Stomach (tissue), 9 donors: Measurements from ENCODE around the gene ALG14. TPM values are rescaled to one million over a fixed set of nuclear protein-coding genes. Genes with fewer than 3 reads are reported as not detected.
"Not testable (repeated sequence)": the region's sequence is repeated elsewhere in the genome, so short reads cannot be mapped to it uniquely, and the experiment has no call there.

Experiments used
- DNase-seq, 2 donors: peaks; one replicate each; pipeline versions ENCODE4 v3.0.0 to v3.0.0-alpha.2; 2013 to 2019
- H3K27ac ChIP-seq, 5 donors: fragments of 200-600 bp in 4 of 5; sonication (generic) in 4 of 5; one replicate each; pipeline ENCODE4 v1.5.1; 2013 to 2019; ENCODE audit warnings: mild to moderate bottlenecking in 1 of 5, moderate library complexity in 1 of 5
- H3K27me3 ChIP-seq, 3 donors: fragments of 200-600 bp; sonication (generic); one replicate each; pipeline ENCODE4 v1.5.1; 2017 to 2019; ENCODE audit warnings: mixed run types in 1 of 3
- H3K36me3 ChIP-seq, 4 donors: fragments of 200-600 bp; sonication (generic); 1 replicate in 3 of 4; 2 replicates in 1 of 4; pipeline ENCODE4 v1.5.1; 2016 to 2019
- H3K4me1 ChIP-seq, 4 donors: fragments of 200-600 bp; sonication (generic); one replicate each; pipeline ENCODE4 v1.5.1; 2016 to 2019
- H3K4me3 ChIP-seq, 4 donors: fragments of 200-600 bp; sonication (generic) in 3 of 4; one replicate each; pipeline ENCODE4 v1.5.1; 2016 to 2019; ENCODE audit warnings: mild to moderate bottlenecking in 1 of 4
- H3K9me3 ChIP-seq, 4 donors: fragments of 200-600 bp; sonication (generic); one replicate each; pipeline ENCODE4 v1.5.1; 2016 to 2019
- EP300 ChIP-seq: sonication (generic); formaldehyde crosslinking; IDR thresholded peaks from one replicate; pipeline ENCODE4 v1.6.1; 2017; ENCODE audit warnings: antibody characterized with exemption
- POLR2A ChIP-seq, 4 donors: fragments of 450-650 bp; IDR thresholded peaks; one replicate each; pipeline ENCODE4 v1.6.1; 2016; ENCODE audit warnings: antibody characterized with exemption in 4 of 4, control low read depth in 2 of 4, mild to moderate bottlenecking in 1 of 4, moderate library complexity in 1 of 4
- POLR2AphosphoS5 ChIP-seq, 3 donors: sonication (generic); formaldehyde crosslinking; IDR thresholded peaks; one replicate each; pipeline ENCODE4 v1.6.1; 2016; ENCODE audit warnings: antibody characterized with exemption in 3 of 3
- WGBS, 5 donors: extraction: QIAGEN DNeasy Blood & Tissue Kit in 3 of 5; methylation state at CpG; one replicate each; pipeline versions ENCODE4 v1.1.5 to v1.1.7; 2013 to 2018; 5-methylcytosine and 5-hydroxymethylcytosine counted together
- intact Hi-C: fragments of 100-400 bp; cut with DNase I; formaldehyde crosslinking; loops from one replicate; pipeline ENCODE4 v1.15.1; 2023; ENCODE audit warnings: low total_unique reads
- polyA plus RNA-seq, 3 donors: library from polyadenylated mRNA; stranded (reverse); fragments of 200-250 nt; gene quantifications; one replicate each; pipeline ENCODE4 v1.2.3, GENCODE V29; 2013
- total RNA-seq, 5 donors: library from RNA; depleted of rRNA; stranded (reverse); fragments of >200 nt; gene quantifications; one replicate each; pipeline versions ENCODE4 v1.1.0 to v1.2.3, GENCODE V29; 2014 to 2016
- TF ChIP-seq, protein P1 (sequence below), 7 experiments: fragments of 450-650 bp in 4 of 7; fragments of 200-600 bp in 3 of 7; sonication (generic) in 3 of 7; IDR thresholded peaks; one replicate each; pipeline ENCODE4 v1.5.1; 2016 to 2019; ENCODE audit warnings: antibody characterized with exemption in 7 of 7, control low read depth in 2 of 7, mild to moderate bottlenecking in 1 of 7
- donor health status: healthy with polysubstance abuse.
- donor health status: Bipolar disorder and iron deficiency.
- donor health status: healthy.

ALG14 gene
- total and polyA plus RNA-seq, 8 donors, result under 0.01 to 3.5 (median 1.1) TPM; not detected in 1

- WGBS, 5 donors, result 57 to 78% (median 67%) methylated on average over 5 of the region's 5 CpGs
- H3K4me1 ChIP-seq, result peaks cover 0 to 16% (median 14%) of the 10 kb centered on the region in 4 donors
- intact Hi-C loops, result no loop called here
- peak in 1 of 2 donors; percentile 43 for DNase-seq
- H3K36me3 ChIP-seq, result no peaks in the 10 kb centered on the region
- peak overlapping the region in 1 of 5 donors; percentile 65 for H3K27ac ChIP-seq
- TF ChIP-seq POLR2AphosphoS5 (IDR thresholded peaks at IDR 0.05) (no peak), EP300 (no peak), POLR2A (IDR thresholded peaks at IDR 0.05) (no peak)
- TF ChIP-seq, protein P1, sequence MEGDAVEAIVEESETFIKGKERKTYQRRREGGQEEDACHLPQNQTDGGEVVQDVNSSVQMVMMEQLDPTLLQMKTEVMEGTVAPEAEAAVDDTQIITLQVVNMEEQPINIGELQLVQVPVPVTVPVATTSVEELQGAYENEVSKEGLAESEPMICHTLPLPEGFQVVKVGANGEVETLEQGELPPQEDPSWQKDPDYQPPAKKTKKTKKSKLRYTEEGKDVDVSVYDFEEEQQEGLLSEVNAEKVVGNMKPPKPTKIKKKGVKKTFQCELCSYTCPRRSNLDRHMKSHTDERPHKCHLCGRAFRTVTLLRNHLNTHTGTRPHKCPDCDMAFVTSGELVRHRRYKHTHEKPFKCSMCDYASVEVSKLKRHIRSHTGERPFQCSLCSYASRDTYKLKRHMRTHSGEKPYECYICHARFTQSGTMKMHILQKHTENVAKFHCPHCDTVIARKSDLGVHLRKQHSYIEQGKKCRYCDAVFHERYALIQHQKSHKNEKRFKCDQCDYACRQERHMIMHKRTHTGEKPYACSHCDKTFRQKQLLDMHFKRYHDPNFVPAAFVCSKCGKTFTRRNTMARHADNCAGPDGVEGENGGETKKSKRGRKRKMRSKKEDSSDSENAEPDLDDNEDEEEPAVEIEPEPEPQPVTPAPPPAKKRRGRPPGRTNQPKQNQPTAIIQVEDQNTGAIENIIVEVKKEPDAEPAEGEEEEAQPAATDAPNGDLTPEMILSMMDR (IDR thresholded peaks at IDR 0.05), result no peak
- no peaks in the 10 kb centered on the region for H3K9me3 ChIP-seq
- no peak overlapping the region for H3K4me3 ChIP-seq
- H3K27me3 ChIP-seq, result no peaks in the 10 kb centered on the region
Measured at GRCh38 chr1:95002164-95002539, 70.6 kb downstream of the ALG14 start.

DNA sequence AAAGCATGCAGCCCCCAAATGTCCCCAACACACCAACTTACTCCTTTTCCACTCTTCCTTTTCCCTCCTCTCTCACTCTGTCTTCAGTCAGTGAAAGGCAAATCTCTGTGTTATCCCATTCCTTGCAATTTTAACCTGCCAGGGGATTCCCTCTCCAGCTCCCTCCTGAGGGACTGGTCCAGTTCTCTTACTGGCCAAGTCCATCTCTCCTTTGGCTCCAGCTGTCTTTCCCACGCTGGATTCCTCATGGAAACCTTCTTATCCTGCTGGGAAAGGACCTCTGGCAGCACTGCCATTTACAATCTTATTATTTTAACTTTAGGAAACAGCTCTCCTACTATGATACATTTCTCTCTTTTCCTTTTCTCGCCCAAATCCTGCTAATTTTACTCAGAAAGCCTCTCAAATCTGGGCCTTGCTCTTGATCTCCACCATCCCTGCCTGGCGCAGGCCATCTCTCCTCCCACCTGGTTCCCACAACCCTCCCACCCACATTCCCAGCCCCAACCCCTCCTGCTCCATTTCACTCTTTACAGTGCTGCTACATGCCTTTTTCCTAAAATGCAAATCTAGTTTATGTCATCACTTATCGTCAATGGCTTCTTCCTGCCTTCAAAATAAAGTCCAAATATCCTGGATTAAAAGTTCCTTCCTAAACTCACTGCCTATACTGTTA, 73.2 kb downstream of the ALG14 start:
- Histone ChIP-seq H3K9me3 (no peaks in the 10 kb centered on the region), H3K27ac (no peak overlapping the region), H3K36me3 (no peaks in the 10 kb centered on the region), H3K4me3 (no peak overlapping the region), H3K27me3 (no peaks in the 10 kb centered on the region), H3K4me1 (peaks cover 0 to 16% (median 14%) of the 10 kb centered on the region in 4 donors)
- no peak for DNase-seq
- no peak for TF ChIP-seq POLR2AphosphoS5 (IDR thresholded peaks at IDR 0.05)
- no peak for TF ChIP-seq EP300
- TF ChIP-seq POLR2A (IDR thresholded peaks at IDR 0.05), result no peak
- TF ChIP-seq, protein P1 (IDR thresholded peaks at IDR 0.05), result no peak
- intact Hi-C loops, result no loop called here
- 84 to 95% (median 93%) methylated on average over 4 of the region's 4 CpGs for WGBS, 5 donors

DNA sequence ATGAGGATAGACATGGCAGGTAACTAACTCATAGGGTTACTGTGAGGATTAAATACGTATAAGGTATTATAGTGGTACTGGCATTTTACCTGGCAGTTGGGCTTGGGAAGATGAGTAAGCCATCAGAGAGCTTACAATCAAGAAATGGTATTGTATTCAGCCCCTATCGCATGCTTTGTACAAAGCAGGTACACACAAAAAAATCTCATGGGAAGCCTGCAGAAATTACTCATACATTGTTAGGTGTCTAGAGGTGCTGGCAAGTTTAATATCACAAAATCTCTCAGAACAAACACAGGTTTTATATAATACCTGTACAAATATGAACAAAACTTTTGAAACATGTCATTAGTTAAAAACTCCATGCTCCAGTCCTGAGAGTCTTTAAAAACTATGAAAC, 74.0 kb downstream of the ALG14 start:
- Histone ChIP-seq H3K9me3 (no peaks in the 10 kb centered on the region), H3K36me3 (no peaks in the 10 kb centered on the region), H3K4me3 (no peak overlapping the region), H3K27ac (no peak overlapping the region), H3K27me3 (no peaks in the 10 kb centered on the region), H3K4me1 (peaks cover 0 to 16% (median 14%) of the 10 kb centered on the region in 4 donors)
- no peak for DNase-seq
- no peak for TF ChIP-seq EP300
- TF ChIP-seq POLR2AphosphoS5 (IDR thresholded peaks at IDR 0.05), result no peak
- TF ChIP-seq, protein P1 (IDR thresholded peaks at IDR 0.05), result no peak
- no peak for TF ChIP-seq POLR2A (IDR thresholded peaks at IDR 0.05)
- intact Hi-C loops, result no loop called here
- 68 to 91% (median 80%) methylated on average over 2 of the region's 2 CpGs for WGBS, 5 donors

DNA sequence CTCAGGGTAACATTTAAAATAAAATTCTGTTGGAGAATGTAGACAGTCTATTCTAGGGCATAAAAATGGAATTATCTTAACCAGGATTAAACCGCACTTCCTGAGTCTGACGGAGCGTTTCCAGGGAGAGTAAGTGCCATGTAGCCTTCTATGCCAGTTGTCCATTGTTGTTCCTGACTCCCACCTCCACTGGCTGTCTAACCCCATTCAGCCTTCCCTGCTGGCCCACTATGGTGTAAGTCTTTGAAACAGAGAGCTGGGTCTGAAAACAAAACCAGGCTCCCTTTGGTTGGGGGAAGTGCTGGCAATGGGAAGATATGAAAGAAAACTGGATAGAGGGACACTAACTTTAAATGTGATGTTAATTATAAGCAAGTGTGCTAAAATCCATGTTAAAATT, 74.6 kb downstream of the ALG14 start:
- Histone ChIP-seq H3K27me3 (no peaks in the 10 kb centered on the region), H3K4me1 (peaks cover 0 to 14% (median 11%) of the 10 kb centered on the region in 4 donors), H3K9me3 (no peaks in the 10 kb centered on the region), H3K36me3 (no peaks in the 10 kb centered on the region), H3K4me3 (no peak overlapping the region), H3K27ac (no peak overlapping the region)
- intact Hi-C loops, result no loop called here
- TF ChIP-seq POLR2AphosphoS5 (IDR thresholded peaks at IDR 0.05) (no peak), EP300 (no peak), POLR2A (IDR thresholded peaks at IDR 0.05) (no peak)
- TF ChIP-seq, protein P1 (IDR thresholded peaks at IDR 0.05), result no peak
- DNase-seq, result no peak
- 89 to 95% (median 92%) methylated on average over 3 of the region's 3 CpGs for WGBS, 5 donors

DNA sequence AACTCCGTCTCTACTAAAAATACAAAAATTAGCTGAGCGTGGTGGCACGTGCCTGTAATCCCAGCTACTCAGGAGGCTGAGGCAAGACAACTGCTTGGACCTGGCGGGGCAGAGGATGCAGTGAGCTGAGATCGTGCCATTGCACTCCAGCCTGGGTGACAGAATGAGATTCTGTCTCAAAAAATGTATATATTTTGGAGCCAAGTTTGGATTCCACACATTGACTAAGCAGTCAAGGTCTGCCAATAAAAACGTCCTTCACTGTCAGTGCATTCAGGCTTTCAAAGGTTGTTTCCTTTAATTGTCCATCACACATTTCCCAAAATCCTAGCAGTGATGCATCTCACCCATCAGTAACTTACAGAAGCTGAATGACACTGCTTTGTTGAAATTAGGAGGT, 77.2 kb downstream of the ALG14 start:
- intact Hi-C loops, H3K36me3 ChIP-seq, H3K27ac ChIP-seq, H3K27me3 ChIP-seq, DNase-seq, H3K9me3 ChIP-seq, H3K4me1 ChIP-seq, H3K4me3 ChIP-seq: not testable (repeated sequence)
- WGBS, 5 donors, result 79 to 92% (median 86%) methylated on average over 6 of the region's 6 CpGs
